Ureter (tissue), 1 donor: Measurements from ENCODE around the gene DOCK1. TPM values are rescaled to one million over a fixed set of nuclear protein-coding genes. Genes with fewer than 3 reads are reported as not detected.

ENCODE experiments used
- DNase-seq: peaks from one replicate; pipeline ENCODE4 v3.0.0-alpha.2; 2020; ENCODE audit warnings: low spot score
- total RNA-seq: library from RNA; stranded (reverse); gene quantifications from one replicate; pipeline ENCODE4 v1.2.4, GENCODE V29; 2023
- donor health status: DM: yes; HTN: yes; CAD: no.

DOCK1 gene
- total RNA-seq, 1 donor from 2014 or later = 97.7 TPM

DNA sequence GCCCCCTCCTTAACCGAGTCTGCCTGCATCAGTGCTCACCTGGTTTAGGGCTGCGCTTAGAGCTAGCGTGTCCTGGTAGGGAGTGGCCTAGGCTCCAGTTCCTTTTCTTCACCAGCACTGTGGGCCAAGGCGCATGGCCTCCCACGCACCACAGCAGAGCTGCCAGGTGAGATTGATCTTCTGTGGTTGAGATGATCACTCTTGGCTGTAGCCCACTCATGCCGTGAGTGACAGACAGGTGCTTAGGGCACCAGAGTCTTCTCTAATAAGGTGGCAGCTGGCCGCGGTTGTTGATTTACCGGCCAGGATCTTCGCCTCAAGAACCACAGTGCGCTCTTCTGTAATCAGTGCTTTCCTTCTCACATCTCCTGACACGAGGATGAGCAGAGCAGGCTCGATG lies 448.3 kb downstream of the DOCK1 start:
- DNase-seq = no peak

DNA sequence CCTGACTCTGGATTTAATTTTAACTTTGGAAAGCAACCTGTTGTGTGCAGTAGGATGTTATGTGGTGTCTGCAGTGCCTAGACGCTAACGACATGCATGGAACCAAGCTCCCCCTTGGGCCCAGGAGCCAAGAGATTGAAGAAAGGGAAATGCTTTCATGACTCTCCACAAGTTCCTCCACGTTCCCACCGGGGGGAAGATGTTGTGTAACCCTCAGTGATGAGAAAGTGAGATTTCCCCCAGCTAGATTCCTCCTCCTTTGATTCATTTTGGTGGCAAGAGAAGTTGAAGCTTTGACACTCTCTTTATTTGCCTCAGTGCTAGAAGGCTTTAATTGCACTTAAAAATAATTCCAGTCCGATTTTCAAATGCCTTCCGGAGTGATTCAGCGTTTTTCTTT lies 449.0 kb downstream of the DOCK1 start:
- no peak for DNase-seq

DNA sequence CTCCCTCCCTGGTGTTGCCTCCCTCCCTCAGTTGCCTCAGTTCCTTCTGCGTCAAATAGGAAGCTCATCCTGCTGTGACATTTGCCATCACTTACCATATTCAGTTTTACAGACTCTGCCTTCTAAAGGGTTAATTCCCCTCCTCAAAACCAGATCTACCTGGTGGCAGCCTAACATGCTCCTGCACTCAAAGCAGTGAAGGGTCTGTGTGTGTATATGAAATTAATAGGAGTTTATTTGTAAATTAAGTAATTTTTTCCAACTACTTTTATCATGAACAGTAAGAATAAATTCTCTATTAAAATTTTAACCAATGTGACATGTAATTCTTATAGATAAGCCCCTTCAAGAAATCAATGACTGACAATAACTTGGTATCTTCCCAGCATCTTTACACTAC lies 449.8 kb downstream of the DOCK1 start:
- no peak for DNase-seq

DNA sequence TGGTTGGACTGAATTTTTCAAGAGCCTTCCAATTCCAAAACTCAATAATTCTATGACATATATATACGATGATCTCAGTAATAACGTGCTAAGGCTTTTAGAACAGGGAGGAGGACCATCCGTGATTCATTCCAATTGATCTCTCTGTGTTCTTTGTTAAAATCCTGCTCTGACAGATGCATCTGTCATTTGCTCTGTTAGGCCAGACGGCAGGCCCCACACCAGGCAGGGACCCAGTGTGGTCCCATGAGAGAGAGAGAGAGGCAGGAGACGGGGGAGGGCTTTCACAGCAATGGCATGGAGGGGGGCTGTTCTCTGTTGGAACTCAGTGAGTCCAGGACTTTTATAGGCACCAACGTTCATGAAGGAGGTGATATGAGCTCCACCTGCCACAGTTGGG lies 451.1 kb downstream of the DOCK1 start:
- no peak for DNase-seq

- DNase-seq = no peak
Measured at GRCh38 chr10:127357265-127357664, 452.0 kb downstream of the DOCK1 start.

GRCh38 chr10:127358337-127358736 lies 453.1 kb downstream of the DOCK1 start:
- no peak for DNase-seq

- no peak for DNase-seq
Measured at GRCh38 chr10:127364034-127364433, 458.8 kb downstream of the DOCK1 start.

DNA sequence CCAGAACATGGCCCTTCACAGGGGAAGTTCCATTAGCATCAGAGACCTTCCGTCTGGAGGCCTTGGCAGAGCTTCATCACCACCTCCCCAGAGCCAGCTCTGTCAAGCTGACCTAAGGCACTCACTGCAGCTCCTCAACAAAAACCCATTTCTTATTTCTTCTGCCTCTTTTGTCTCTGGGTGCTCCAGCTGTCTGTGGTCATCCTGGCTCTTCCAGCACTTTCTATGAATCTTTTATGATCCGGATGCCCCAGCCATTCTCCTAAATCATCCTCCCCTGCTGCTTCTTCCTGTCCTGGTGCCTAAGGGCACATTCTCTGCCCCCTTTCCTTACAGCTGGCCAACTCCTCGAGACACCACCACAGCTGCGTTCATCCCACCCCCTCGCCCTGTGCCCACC lies 462.9 kb downstream of the DOCK1 start:
- DNase-seq = no peak

DNA sequence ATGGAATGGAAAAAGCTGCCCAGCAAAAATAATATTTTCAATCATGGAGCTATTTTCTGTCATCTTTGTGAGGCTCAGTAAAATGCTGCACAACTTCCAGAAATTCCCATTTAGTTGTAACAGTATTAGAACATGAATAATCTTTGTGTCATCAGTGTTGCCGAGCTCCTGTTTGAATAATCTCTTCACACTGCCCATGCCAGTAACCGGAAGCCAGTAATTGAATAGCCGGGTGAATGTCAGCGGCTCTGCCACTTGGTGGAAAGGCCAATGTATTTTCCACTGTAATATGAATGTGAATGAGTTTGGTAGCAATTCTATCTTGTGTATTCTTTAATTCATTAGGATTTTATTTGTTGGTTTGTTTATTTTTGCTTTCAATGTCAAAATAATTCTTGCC lies 463.7 kb downstream of the DOCK1 start:
- no peak for DNase-seq

- no peak for DNase-seq
Measured at GRCh38 chr10:127370601-127371000, 465.4 kb downstream of the DOCK1 start.

- no peak for DNase-seq
Measured at GRCh38 chr10:127372361-127372760, 467.1 kb downstream of the DOCK1 start.

DNA sequence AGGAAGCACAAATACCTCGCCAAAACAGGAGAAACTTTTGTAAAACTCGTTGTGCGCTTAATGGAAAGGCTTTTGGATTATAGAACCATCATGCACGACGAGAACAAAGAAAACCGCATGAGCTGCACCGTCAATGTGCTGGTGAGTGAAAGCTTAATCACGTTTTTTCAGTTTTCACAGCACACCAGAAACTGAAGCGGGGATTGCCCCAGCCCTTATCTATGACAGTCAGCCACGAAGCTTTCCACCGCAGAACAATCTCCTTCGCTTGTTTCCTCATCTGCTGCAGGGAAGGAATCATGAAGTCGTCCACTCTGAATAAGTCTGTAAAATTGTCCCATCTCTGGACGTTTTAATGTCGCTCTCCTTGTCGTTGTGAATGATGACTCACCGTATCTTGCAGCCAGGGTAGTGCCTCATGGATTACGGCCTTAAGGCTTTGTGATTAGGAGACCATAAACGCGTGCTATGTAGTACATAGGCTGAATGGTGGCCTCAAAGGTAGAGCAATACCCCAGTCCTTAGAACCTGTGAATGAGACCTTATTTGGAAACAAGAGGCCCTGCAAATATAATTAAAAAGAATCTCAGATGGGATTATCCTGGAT lies 468.9 kb downstream of the DOCK1 start:
- no peak for DNase-seq

- no peak for DNase-seq
Measured at GRCh38 chr10:127374901-127375300, 469.7 kb downstream of the DOCK1 start.

- DNase-seq = no peak
Measured at GRCh38 chr10:127375461-127375860, 470.2 kb downstream of the DOCK1 start.

DNA sequence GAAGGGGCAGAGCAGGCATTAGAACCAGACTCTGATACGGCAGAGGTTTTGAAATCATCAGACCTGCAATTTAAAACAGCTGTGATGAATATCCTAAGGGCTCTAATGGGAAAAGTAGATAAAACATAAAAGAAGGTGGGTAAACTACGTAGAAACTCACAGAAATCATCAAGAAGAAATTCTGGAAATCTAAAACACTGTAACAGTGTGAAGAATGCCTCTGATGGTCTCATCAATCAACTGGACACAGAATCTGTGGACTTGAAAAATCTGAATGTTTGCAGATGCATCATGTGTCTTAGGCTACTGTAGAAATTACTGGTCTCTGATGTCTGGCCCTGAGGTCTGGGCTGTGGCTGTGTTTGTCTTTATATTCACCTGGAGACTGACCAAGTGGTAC lies 470.8 kb downstream of the DOCK1 start:
- no peak for DNase-seq

- DNase-seq = no peak
Measured at GRCh38 chr10:127378628-127379027, 473.4 kb downstream of the DOCK1 start.

GRCh38 chr10:127384532-127384931 lies 479.3 kb downstream of the DOCK1 start:
- no peak for DNase-seq

- DNase-seq = no peak
Measured at GRCh38 chr10:127385066-127385465, 479.8 kb downstream of the DOCK1 start.

DNA sequence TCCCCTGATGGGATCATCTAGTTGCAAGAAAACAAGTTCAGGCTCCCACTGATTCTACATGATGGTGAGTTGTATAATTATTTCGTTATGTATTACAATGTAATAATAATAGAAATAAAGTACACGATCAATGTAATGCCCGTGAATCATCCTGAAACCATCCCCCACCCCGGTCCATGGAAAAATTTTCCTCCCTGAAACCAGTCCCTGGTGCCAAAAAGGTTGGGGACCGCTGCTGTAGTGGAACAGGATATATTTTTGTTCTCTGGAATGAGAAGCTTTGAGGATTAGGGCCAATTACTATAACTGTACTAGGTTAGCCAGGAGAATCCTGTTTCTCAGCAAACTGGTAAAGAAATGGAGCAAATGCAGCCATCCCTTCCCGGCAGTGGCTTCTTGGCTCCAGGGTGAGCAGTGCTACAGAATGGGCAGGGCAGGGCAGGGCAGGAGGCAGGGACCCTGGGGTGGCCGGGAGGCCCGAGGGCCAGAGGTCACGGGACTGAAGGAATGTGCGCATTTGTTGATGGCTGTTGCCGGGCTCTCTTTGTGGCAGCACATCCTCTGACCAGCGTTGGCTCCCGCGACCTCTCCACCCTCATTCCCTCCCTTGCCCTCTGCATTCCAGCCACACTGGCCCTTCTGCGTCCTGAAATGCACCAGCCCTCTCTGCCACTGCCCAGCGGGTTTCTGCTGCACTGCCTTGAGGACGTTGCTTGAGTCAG lies 481.5 kb downstream of the DOCK1 start:
- DNase-seq = no peak

DNA sequence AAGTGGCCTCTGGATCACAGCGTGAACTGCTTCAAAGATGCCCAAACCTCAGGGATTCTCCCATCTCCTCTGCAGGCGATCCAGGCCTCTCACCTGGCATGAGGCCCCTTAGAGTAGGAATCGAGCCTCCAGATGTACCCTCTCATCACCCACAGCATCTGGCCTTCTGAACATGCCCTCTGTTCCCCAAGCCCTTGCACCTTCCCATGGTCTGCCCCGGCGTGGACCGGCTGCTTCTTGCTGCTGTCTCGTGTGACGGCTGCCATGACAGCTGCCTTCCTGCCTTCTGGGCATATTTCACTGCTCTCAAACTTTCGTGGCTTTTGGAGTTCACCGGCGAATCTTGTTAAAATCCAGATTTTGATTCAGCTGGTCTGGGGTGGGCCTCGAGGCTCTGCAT lies 486.6 kb downstream of the DOCK1 start:
- DNase-seq = no peak

- no peak for DNase-seq
Measured at GRCh38 chr10:127392351-127393235, 487.4 kb downstream of the DOCK1 start.

GRCh38 chr10:127398140-127398970 lies 493.1 kb downstream of the DOCK1 start:
- DNase-seq = no peak
